Esophagus squamous epithelium (tissue), 4 donors: ENCODE measurements around the gene DNAH8.

Experiments used
- CTCF ChIP-seq, 6 experiments: fragments of 450-650 bp in 4 of 6; fragments of 200-600 bp in 2 of 6; sonication (generic) in 2 of 6; IDR thresholded peaks; one replicate each; pipeline ENCODE4 v1.5.1; 2016 to 2019; ENCODE audit warnings: antibody characterized with exemption in 6 of 6, mild to moderate bottlenecking in 4 of 6, moderate library complexity in 4 of 6
- POLR2A ChIP-seq, 4 donors: fragments of 450-650 bp; IDR thresholded peaks; one replicate each; pipeline ENCODE4 v1.6.1; 2017; ENCODE audit warnings: antibody characterized with exemption in 4 of 4, mild to moderate bottlenecking in 4 of 4, moderate library complexity in 3 of 4

GRCh38 chr6:38696345-38696744 lies 18.8 kb upstream of the DNAH8 start:
- TF ChIP-seq POLR2A (IDR thresholded peaks at IDR 0.05) (no peak), CTCF (IDR thresholded peaks at IDR 0.05) (no peak)
